SU-DHL-6 (cell line): ENCODE measurements around the gene METAP1.

Source experiments
- H2AFZ ChIP-seq: fragments of 200-600 bp; sonication (generic); 2 replicates; pipeline ENCODE4 v1.6.1; 2014; ENCODE audit warnings: low read depth, mild to moderate bottlenecking, moderate library complexity, mixed read lengths, antibody characterized with exemption, low read length; ENCODE audit not compliant: severe bottlenecking
- H3F3A ChIP-seq: fragments of 200-600 bp; shearing (Covaris generic); 2 replicates; pipeline ENCODE4 v1.6.0; 2016; ENCODE audit warnings: antibody characterized with exemption, mild to moderate bottlenecking; ENCODE audit not compliant: insufficient read depth
- H3K27ac ChIP-seq: fragments of 200-600 bp; sonication (generic); 2 replicates; pipeline ENCODE4 v1.5.1; 2016; ENCODE audit warnings: low read depth, mild to moderate bottlenecking, low read length, moderate library complexity, mixed read lengths
- H3K27me3 ChIP-seq: fragments of 200-600 bp; sonication (generic), shearing (Covaris generic); 2 replicates; pipeline ENCODE4 v1.6.0; 2014; ENCODE audit warnings: mild to moderate bottlenecking, low read length
- H3K36me3 ChIP-seq: fragments of 200-600 bp; sonication (generic); 2 replicates; pipeline ENCODE4 v1.6.1; 2014; ENCODE audit warnings: mild to moderate bottlenecking, low read length, mixed read lengths
- H3K4me2 ChIP-seq: fragments of 300-600, 200-600 bp; shearing (Covaris generic), sonication (generic); 2 replicates; pipeline ENCODE4 v1.6.0; 2014; ENCODE audit warnings: low read length, low read depth, mild to moderate bottlenecking; ENCODE audit not compliant: poor library complexity, severe bottlenecking
- H3K4me3 ChIP-seq: fragments of 200-600 bp; sonication (generic); 2 replicates; pipeline ENCODE4 v1.5.1; 2014; ENCODE audit warnings: antibody characterized with exemption, low read length, mild to moderate bottlenecking, mixed read lengths; ENCODE audit not compliant: insufficient read depth, poor library complexity, severe bottlenecking
- H3K79me2 ChIP-seq: fragments of 200-600 bp; sonication (generic); 2 replicates; pipeline ENCODE4 v1.6.1; 2014; ENCODE audit warnings: mild to moderate bottlenecking, low read length, moderate library complexity; ENCODE audit not compliant: insufficient read depth
- H3K9ac ChIP-seq: fragments of 200-600 bp; sonication (generic); 2 replicates; pipeline ENCODE4 v1.7.0; 2014; ENCODE audit warnings: mild to moderate bottlenecking, low read length
- H3K9me2 ChIP-seq: fragments of 200-600 bp; sonication (generic); replicated peaks from 2 replicates; pipeline ENCODE4 v1.6.1; 2014; ENCODE audit warnings: low read length; ENCODE audit not compliant: insufficient read depth
- H3K9me3 ChIP-seq: fragments of 200-600 bp; sonication (generic); 2 replicates; pipeline ENCODE4 v1.6.1; 2014; ENCODE audit warnings: low read length, mixed read lengths; ENCODE audit not compliant: insufficient read depth
- H4K20me1 ChIP-seq: fragments of 200-600 bp; sonication (generic); 2 replicates; pipeline ENCODE4 v1.6.1; 2014; ENCODE audit warnings: low read depth, mild to moderate bottlenecking, antibody characterized with exemption, low read length, moderate library complexity, mixed read lengths
- EZH2phosphoT487 ChIP-seq: fragments of 200-600 bp; sonication (generic), shearing (Covaris generic); conservative IDR thresholded peaks from 2 replicates; pipeline ENCODE4 v1.6.1; 2018; ENCODE audit warnings: mild to moderate bottlenecking, antibody characterized with exemption, low read length, moderate library complexity, mixed read lengths
- TF ChIP-seq, protein P1 (sequence below): fragments of 200-600 bp; sonication (generic); IDR thresholded peaks from one replicate; pipeline ENCODE4 v1.5.1; 2017; ENCODE audit warnings: antibody characterized with exemption, mild to moderate bottlenecking, low read length, moderate library complexity; ENCODE audit not compliant: insufficient read depth, poor library complexity, severe bottlenecking

METAP1 gene

GRCh38 chr4:99024481-99025275, 29.2 kb downstream of the METAP1 start:
- no peak overlapping the region for H2AFZ ChIP-seq
- no peaks in the 10 kb centered on the region for H4K20me1 ChIP-seq
- TF ChIP-seq EZH2phosphoT487: no peak
- TF ChIP-seq, protein P1, sequence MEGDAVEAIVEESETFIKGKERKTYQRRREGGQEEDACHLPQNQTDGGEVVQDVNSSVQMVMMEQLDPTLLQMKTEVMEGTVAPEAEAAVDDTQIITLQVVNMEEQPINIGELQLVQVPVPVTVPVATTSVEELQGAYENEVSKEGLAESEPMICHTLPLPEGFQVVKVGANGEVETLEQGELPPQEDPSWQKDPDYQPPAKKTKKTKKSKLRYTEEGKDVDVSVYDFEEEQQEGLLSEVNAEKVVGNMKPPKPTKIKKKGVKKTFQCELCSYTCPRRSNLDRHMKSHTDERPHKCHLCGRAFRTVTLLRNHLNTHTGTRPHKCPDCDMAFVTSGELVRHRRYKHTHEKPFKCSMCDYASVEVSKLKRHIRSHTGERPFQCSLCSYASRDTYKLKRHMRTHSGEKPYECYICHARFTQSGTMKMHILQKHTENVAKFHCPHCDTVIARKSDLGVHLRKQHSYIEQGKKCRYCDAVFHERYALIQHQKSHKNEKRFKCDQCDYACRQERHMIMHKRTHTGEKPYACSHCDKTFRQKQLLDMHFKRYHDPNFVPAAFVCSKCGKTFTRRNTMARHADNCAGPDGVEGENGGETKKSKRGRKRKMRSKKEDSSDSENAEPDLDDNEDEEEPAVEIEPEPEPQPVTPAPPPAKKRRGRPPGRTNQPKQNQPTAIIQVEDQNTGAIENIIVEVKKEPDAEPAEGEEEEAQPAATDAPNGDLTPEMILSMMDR: no peak
- no peaks in the 10 kb centered on the region for H3K9me2 ChIP-seq
- no peaks in the 10 kb centered on the region for H3K36me3 ChIP-seq
- peaks cover 80% of the 10 kb centered on the region for H3K79me2 ChIP-seq
- no peak overlapping the region for H3K4me2 ChIP-seq
- H3K27me3 ChIP-seq: no peaks in the 10 kb centered on the region
- H3K9me3 ChIP-seq: no peaks in the 10 kb centered on the region
- H3K27ac ChIP-seq: no peak overlapping the region
- H3K9ac ChIP-seq: no peak overlapping the region
- no peak overlapping the region for H3K4me3 ChIP-seq
- no peaks in the 10 kb centered on the region for H3F3A ChIP-seq

GRCh38 chr4:99025506-99025905, 30.0 kb downstream of the METAP1 start:
- Histone ChIP-seq H3K9me3 (no peaks in the 10 kb centered on the region), H3K27me3 (no peaks in the 10 kb centered on the region), H3K4me2 (no peak overlapping the region), H3K9ac (no peak overlapping the region), H3F3A (no peaks in the 10 kb centered on the region), H3K27ac (no peak overlapping the region), H3K9me2 (no peaks in the 10 kb centered on the region), H4K20me1 (no peaks in the 10 kb centered on the region), H3K36me3 (no peaks in the 10 kb centered on the region), H3K79me2 (peaks cover 77% of the 10 kb centered on the region), H2AFZ (no peak overlapping the region), H3K4me3 (no peak overlapping the region)
- TF ChIP-seq, protein P1: no peak
- no peak for TF ChIP-seq EZH2phosphoT487

- Histone ChIP-seq H2AFZ (no peak overlapping the region), H3K4me2 (no peak overlapping the region), H3K79me2 (peaks cover 63% of the 10 kb centered on the region), H3K9me2 (no peaks in the 10 kb centered on the region), H3F3A (no peaks in the 10 kb centered on the region), H3K36me3 (no peaks in the 10 kb centered on the region), H3K27ac (no peak overlapping the region), H3K9me3 (no peaks in the 10 kb centered on the region), H3K9ac (no peak overlapping the region), H4K20me1 (no peaks in the 10 kb centered on the region), H3K4me3 (no peak overlapping the region), H3K27me3 (no peaks in the 10 kb centered on the region)
- TF ChIP-seq EZH2phosphoT487: no peak
- TF ChIP-seq, protein P1: no peak
These were observed 31.8 kb downstream of the METAP1 start for GRCh38 chr4:99027304-99027703.
